GM12891 (cell line): ENCODE measurements around the gene ARFGAP2.

Experiments
- PAX5 ChIP-seq: IDR thresholded peaks from 2 replicates; pipeline ENCODE4 v1.6.1; 2011; ENCODE audit warnings: low read length, moderate library complexity, mild to moderate bottlenecking; ENCODE audit not compliant: insufficient read depth, severe bottlenecking
- POLR2A ChIP-seq: IDR thresholded peaks from 2 replicates; pipeline ENCODE4 v1.6.1; 2011; ENCODE audit warnings: low read depth, low read length, control low read depth
- POLR2AphosphoS5 ChIP-seq: IDR thresholded peaks from 2 replicates; pipeline ENCODE4 v1.6.1; 2011; ENCODE audit warnings: low read depth, low read length, control low read depth
- POU2F2 ChIP-seq: IDR thresholded peaks from 2 replicates; pipeline ENCODE4 v1.6.1; 2011; ENCODE audit warnings: low read depth, mild to moderate bottlenecking, control low read depth, low read length, moderate library complexity
- SPI1 ChIP-seq: IDR thresholded peaks from 2 replicates; pipeline ENCODE4 v1.6.1; 2011; ENCODE audit warnings: low read depth, low read length, control low read depth
- TAF1 ChIP-seq: IDR thresholded peaks from 2 replicates; pipeline ENCODE4 v1.6.1; 2011; ENCODE audit warnings: low read depth, low read length, control low read depth

DNA sequence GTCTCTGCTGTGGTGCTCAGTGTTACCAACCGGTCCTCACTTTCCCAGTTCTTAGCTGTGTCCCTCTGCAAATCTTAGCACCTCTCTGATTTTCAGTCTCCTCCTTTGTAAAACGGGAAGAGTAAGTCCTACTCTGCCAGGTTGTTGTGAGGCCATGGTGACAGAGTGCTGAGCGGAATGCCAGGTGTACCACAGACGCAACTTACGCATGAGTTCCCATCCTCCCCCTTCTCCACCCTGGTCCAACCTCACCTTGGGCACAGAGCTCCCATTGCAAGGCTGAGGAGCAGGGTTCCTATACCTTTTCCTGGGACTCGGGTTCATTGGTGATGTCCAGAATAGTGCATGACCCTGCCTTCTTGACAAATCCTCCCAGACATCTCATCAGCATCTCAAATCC lies 30.8 kb upstream of the ARFGAP2 start:
- TF ChIP-seq POLR2AphosphoS5 (no peak), POLR2A (no peak), TAF1 (no peak), SPI1 (no peak), PAX5 (no peak), POU2F2 (no peak)
